Measurements from ENCODE around the gene QRSL1.
"Not testable (repeated sequence)": the region's sequence is repeated elsewhere in the genome, so short reads cannot be mapped to it uniquely, and the experiment has no call there.

The QRSL1 gene

GRCh38 chr6:106685833-106686232 is 56.5 kb downstream of the QRSL1 start:
- DNase-seq (ENCODE audit: low read depth), result peak; percentile 14

DNA sequence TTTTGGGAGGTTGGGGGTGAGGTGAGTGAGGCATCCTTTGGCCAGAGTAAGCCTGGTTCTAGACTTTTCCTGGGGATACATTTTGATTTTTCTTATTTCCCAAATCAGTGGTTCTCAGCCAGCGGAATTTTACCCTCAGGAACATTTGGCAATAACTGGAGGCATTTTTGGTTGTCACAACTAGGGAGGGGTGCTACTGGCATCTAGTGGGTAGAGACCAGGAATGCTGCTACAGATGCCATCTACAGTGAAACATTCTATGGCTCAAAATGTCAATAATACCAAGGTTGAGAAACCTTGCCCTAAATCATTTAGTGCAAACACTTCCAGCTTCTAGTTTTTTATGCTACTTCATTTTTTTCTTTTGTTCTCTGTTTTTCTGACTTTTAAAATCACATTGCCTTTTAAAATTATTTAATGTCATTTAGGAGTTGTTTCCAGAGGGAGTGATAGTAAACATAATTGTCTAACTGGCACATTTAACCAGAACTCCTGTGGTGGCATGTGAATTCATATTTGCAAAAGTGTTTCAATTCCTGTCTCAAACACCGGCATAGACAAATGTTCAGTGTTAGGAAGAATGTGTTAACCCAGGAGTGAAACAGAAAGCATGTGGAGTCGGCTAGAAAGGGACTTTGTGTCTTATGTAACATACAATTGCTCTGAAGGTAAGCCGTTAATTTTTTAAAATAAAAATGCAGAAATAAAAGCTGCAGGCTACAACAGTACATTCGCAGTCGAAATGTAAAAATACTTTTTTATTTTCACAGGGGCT is 59.0 kb downstream of the QRSL1 start:
- no peak for DNase-seq (ENCODE audit: low read depth)

DNA sequence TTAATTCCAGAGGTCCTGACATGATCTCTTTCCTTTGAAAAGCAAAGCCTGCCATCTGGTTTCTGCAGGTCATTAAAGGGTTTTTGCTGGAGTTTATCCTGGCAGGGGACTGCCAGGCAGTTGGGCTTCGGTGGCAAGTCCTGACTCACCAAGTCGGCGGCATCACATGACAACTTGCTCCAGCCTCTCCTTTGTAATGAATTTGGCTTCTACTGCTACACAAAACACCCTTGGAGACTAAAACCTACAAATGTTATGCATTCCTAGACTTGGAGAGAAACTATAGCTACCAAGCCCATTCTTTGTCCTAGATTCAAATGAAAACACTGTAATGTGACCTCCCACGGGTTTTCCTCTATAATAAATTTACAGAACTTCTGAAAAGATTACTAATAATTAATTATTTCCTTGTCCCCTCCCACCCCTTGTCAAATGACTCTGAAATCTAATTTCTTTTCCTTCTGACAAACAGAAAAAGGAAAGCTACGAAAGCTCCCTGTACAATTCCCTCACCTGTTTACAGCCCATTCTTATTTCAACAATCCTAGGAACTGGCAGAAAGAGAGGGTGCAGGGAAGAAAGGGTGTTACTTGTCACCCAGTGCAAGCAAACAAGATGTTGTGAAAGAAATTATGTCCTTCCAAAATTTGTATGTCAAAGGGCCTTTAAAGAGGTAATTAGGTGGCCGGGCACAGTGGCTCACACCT is 62.9 kb downstream of the QRSL1 start:
- no peak for DNase-seq (ENCODE audit: low read depth)

- no peak for DNase-seq (ENCODE audit: low read depth)
Measured at GRCh38 chr6:106692819-106693208, 63.4 kb downstream of the QRSL1 start.

DNA sequence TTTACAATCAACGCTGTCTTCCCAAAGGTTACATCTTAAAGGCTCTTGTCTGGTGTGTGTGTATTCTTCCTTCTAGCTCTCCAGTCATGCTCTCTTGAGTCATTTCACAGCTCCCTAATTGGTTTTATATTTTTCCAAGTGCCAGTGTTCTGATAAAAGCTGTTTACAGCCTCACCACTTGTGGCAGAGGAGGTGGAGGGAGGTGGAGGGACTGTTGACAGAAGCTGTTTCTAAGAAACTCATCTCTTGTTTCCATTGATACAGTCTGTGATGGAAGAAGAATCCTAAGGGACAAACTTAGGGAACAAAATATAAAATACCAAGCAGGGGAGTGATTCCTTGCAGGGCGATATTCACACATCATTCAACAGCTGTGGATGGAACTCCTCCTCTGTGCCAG is 64.0 kb downstream of the QRSL1 start:
- DNase-seq (ENCODE audit: low read depth), result no peak

DNA sequence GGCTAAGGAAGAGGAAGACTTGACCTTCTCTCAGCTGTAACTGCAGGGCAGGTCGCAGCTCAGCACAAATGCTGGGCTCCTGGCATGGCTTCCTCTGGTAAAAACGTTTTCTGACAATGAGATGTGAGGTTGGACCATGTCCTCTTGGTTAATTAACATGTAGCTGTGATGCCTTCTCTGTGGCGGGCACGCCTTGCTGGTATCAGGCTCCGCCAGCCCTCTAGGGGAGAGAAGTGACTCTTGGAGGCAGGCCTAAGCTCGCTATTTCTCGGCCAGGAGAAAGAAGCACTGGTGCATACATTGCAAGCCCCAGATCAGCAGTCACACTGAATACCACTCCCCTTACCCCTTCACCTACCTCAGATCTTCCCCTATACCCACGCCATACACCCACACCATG is 65.0 kb downstream of the QRSL1 start:
- no peak for DNase-seq (ENCODE audit: low read depth)

DNA sequence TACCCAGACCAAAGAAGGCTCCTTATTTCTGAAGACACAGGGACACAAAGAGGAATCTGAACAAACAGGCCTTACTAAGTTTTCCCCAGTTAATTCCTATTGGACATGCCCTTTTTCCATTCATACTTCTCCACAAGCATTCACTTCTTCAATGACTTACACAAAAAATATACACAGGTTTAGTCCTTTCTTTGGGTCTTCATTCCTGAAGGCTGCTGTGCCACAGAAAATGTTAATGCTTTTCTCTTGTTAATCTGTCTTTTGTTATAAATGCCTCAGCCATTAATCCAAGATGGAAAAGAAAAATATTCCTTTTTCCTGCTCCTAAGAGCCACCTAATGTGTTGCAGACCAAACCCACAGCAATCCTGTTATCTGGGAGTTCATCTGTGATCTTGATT is 71.2 kb downstream of the QRSL1 start:
- no peak for DNase-seq (ENCODE audit: low read depth)

DNA sequence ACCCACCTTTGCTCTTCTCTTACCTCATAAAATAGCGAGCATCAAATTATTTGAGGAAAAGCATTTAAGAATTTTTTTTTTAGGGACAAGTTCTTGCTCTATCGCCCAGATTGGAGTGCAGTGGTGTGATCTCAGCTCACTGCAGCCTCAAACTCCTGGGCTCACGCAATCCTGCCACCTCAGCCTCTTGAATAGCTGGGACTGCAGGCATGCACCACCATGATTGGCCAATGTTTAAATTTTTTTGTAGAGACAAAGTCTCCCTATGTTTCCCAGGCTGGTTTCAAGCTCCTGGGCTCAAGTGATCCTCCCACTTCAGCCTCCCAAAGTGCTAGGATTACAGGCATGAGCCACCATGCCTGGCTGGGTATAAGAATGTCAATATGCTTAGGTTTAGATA is 71.8 kb downstream of the QRSL1 start:
- DNase-seq (ENCODE audit: low read depth), result not testable (repeated sequence)

DNA sequence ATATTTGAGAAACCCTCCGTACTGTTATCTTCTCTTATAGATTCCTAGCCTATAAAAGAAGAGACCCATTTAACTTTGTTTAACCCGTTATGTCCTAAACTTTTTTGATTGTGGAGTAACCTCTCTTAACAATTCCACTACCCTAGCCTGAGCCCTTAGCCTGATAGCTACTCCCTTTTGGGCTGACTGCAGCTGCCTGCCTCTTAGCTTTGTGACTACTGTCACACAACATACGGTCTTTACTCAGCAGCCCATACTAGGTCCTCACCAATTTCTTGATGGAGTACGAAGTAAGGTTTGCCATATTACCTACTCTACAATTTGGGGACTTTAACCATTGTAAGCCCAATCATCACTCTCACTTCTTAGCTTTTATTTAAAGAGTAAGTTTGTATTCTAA is 72.7 kb downstream of the QRSL1 start:
- no peak for DNase-seq (ENCODE audit: low read depth)

DNA sequence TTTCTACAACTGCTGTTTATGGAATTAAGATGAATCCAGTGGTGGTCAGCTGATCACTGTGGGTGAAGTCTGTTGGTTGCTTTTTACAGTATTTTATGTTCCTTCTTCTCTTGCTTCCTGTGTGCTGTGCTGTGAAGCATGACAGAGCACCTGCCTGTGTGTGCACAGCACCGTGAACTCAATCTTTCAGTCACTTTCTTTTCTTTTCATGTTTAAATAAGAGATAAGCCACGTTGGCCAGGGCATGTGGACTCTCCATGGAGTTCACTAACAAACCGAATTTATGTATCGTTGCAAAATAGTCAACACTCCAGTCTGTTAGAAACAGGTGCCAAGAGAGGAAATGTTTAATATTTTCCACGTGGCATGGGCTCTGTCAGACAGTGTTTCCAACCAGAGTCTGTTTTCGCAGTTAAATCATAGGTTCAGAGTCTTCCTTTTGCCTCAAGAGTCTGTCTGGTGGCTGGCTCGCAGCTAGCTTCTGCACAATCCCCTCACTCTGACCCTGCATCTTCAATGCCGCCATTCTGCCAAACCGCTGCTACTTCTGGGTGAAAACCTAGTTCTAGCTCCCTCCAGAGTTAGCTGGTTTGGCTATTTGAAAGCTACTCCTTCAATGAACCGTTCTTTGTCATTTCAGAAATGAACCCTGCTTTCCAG is 73.2 kb downstream of the QRSL1 start:
- no peak for DNase-seq (ENCODE audit: low read depth)

DNA sequence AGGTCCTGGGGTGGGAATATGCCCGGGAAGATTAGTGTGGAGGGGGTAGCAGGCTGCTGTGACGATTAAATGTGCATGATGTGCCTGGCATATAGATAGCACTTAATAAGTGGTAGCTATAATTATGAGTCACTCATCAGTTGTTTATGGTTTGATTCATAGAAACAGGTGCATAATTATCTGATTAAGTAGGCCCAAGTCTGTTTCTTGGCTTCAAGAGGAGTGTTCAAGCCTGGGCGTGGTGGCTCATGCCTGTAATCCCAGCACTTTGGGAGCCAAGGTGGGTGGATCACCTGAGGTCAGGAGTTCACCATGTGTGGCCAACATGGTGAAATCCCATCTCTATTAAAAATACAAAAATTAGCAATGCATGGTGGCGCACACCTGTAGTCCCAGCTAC is 74.9 kb downstream of the QRSL1 start:
- DNase-seq (ENCODE audit: low read depth), result no peak

- no peak for DNase-seq (ENCODE audit: low read depth)
Measured at GRCh38 chr6:106705156-106705555, 75.8 kb downstream of the QRSL1 start.

GRCh38 chr6:106710580-106710979 is 81.2 kb downstream of the QRSL1 start:
- no peak for DNase-seq (ENCODE audit: low read depth)

DNA sequence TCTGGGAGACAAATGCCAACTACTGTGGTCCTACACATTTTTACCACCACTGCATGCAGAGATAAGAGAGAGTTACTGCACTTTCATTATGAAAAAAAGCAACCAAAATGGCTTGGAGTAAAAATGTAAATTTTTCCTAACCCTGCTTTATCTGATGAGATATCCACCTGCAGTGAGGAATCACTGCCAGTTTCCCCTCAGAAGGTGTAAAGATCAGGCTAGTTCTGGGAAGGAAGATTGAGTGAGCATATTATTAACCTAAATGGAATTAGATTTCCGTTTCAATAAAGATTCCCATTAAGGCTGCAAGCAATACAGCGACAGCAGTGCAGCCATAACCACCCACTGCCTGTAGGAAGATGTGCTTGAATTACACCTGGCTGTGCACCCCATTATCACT is 84.9 kb downstream of the QRSL1 start:
- no peak for DNase-seq (ENCODE audit: low read depth)

GRCh38 chr6:106715922-106716321 is 86.5 kb downstream of the QRSL1 start:
- no peak for DNase-seq (ENCODE audit: low read depth)

GRCh38 chr6:106716966-106717365 is 87.6 kb downstream of the QRSL1 start:
- no peak for DNase-seq (ENCODE audit: low read depth)
